ENCODE data around the gene TLCD1. TPM values are rescaled to one million over a fixed set of nuclear protein-coding genes. Genes with fewer than 3 reads are reported as not detected.

The TLCD1 gene
- total and polyA plus RNA-seq, 2 donors (not counting 3 experiments of a cell fraction or from before 2014, with no cell fraction given) = 2.6 to 6.8 TPM

DNA sequence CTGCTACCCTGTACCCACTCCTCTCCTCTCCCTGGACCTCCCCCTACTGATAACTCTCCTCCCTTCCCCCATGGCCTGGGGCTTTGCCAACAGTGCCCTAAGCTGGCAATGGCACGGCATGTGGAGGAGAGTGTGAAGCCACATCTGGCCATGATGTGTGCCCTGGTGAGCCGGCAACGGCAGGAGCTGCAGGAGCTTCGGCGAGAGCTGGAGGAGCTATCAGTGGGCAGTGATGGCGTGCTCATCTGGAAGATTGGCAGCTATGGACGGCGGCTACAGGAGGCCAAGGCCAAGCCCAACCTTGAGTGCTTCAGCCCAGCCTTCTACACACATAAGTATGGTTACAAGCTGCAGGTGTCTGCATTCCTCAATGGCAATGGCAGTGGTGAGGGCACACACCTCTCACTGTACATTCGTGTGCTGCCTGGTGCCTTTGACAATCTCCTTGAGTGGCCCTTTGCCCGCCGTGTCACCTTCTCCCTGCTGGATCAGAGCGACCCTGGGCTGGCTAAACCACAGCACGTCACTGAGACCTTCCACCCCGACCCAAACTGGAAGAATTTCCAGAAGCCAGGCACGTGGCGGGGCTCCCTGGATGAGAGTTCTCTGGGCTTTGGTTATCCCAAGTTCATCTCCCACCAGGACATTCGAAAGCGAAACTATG is 23.0 kb upstream of the TLCD1 start:
- intact Hi-C loops (cut with micrococcal nuclease) = no loop called here
- peaks cover 4 to 20% of the 10 kb centered on the region in 2 experiments for H3K36me3 ChIP-seq (ENCODE audit: control insufficient read depth in 2 of 2, extremely low read depth in 1 of 2, insufficient read depth in 2 of 2, low read length in 2 of 2)
- ChIA-PET POLR2A (interaction anchor here (6.3 kb wide), 1 partner anchor 22 kb away, joined by 45 read pairs; the partner anchor contains the start of genes NEK8 and TLCD1), CTCF (interaction anchor here (1.0 to 16.6 kb wide), 7 partner anchors 12 to 167 kb away, joined by 3 to 602 read pairs (median 10); partner anchors contain the start of genes NEK8, RPL23A and TLCD1)
- TF ChIP-seq FOS (IDR thresholded peaks at IDR 0.05; ENCODE audit: borderline replicate concordance, insufficient read depth, low read length) = no peak
- no peak for TF ChIP-seq POLR2AphosphoS5 (IDR thresholded peaks at IDR 0.05; ENCODE audit: insufficient read depth, low read depth, low read length)
- no peaks in the 10 kb centered on the region for H4K20me1 ChIP-seq (replicated peaks; ENCODE audit: control insufficient read depth, extremely low read depth, insufficient read depth, low read length)
- H2AFZ ChIP-seq (ENCODE audit: low read depth, low read length) = no peak overlapping the region
- no peaks in the 10 kb centered on the region for H3K9me1 ChIP-seq (replicated peaks; ENCODE audit: control insufficient read depth, extremely low read depth, insufficient read depth, low read length)
- H3K9me3 ChIP-seq (replicated peaks; ENCODE audit: control insufficient read depth, insufficient read depth, low read length) = no peaks in the 10 kb centered on the region
- FAIRE-seq (peak; percentile 15), DNase-seq (ENCODE audit: low read depth, low spot score) (no peak)
- H3K4me2 ChIP-seq (ENCODE audit: insufficient read depth, low read length) = no peak overlapping the region
- H3K79me2 ChIP-seq (ENCODE audit: control insufficient read depth, insufficient read depth, low read length) = peaks cover 30% of the 10 kb centered on the region
- H3K27ac ChIP-seq (ENCODE audit: insufficient read depth, low read depth, low read length) = no peak overlapping the region
- no peak overlapping the region for H3K9ac ChIP-seq (replicated peaks; ENCODE audit: extremely low read depth, insufficient read depth, low read length)
- no TSS peak for BruUV-seq (replicated peaks)
- H3K4me1 ChIP-seq (ENCODE audit: control insufficient read depth, extremely low read depth, insufficient read depth, low read length) = peaks cover 23% of the 10 kb centered on the region
- dilution Hi-C loops (cut with MboI; ENCODE audit: extremely low pct_ligation_motif_present, low sequenced_read_pairs) = no loop called here
- no peak overlapping the region for H3K4me3 ChIP-seq (replicated peaks in 1 of 3; ENCODE audit: insufficient read depth in 1 of 3, low read depth in 1 of 3, low read length in 3 of 3)
- H3K27me3 ChIP-seq (ENCODE audit: control insufficient read depth in 2 of 2, insufficient read depth in 2 of 2, low read length in 2 of 2) = no peaks in the 10 kb centered on the region

DNA sequence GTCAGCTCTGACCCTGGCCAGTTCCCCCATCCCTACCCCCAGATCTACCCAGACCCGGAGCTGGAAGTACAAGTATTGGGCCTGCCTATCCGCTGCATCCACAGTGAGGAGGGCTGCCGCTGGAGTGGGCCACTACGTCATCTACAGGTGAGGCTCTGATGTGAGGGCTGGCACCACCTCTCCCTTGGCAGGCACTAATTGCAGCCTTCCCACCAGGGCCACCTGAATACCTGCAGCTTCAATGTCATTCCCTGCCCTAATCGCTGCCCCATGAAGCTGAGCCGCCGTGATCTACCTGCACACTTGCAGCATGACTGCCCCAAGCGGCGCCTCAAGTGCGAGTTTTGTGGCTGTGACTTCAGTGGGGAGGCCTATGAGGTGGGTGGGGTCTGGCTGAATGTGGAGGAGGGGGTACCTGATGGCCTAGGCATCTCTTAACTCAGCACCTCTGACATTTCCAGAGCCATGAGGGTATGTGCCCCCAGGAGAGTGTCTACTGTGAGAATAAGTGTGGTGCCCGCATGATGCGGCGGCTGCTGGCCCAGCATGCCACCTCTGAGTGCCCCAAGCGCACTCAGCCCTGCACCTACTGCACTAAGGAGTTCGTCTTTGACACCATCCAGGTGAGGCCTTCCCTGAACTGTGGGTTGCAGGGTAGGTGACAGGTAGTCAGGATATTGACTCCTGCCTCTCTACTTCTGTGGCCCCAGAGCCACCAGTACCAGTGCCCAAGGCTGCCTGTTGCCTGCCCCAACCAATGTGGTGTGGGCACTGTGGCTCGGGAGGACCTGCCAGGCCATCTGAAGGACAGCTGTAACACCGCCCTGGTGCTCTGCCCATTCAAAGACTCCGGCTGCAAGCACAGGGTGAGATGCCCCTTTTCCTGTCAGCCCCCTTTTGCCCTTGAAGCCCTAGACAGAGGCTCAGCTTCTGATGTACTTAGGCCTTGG is 22.0 kb upstream of the TLCD1 start:
- H3K4me1 ChIP-seq (ENCODE audit: control insufficient read depth, extremely low read depth, insufficient read depth, low read length) = peaks cover 26% of the 10 kb centered on the region
- DNase-seq (ENCODE audit: low read depth, low spot score) = no peak
- TF ChIP-seq GATA2 (IDR thresholded peaks at IDR 0.05; ENCODE audit: insufficient read depth, insufficient read length, low read depth, low read length) = no peak
- no peak for TF ChIP-seq FOS (IDR thresholded peaks at IDR 0.05; ENCODE audit: borderline replicate concordance, insufficient read depth, low read length)
- no peak for TF ChIP-seq MYC (IDR thresholded peaks at IDR 0.05; ENCODE audit: low read depth, low read length)
- TF ChIP-seq POLR2AphosphoS5 (IDR thresholded peaks at IDR 0.05; ENCODE audit: insufficient read depth, low read depth, low read length) = no peak
- TF ChIP-seq, protein P1, sequence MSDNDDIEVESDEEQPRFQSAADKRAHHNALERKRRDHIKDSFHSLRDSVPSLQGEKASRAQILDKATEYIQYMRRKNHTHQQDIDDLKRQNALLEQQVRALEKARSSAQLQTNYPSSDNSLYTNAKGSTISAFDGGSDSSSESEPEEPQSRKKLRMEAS (IDR thresholded peaks at IDR 0.05; ENCODE audit: insufficient read depth, insufficient read length) = no peak
- no peak for TF ChIP-seq EZH2 (IDR thresholded peaks at IDR 0.05; ENCODE audit: borderline replicate concordance, low read depth, low read length, severe bottlenecking)
- TF ChIP-seq, protein P2, sequence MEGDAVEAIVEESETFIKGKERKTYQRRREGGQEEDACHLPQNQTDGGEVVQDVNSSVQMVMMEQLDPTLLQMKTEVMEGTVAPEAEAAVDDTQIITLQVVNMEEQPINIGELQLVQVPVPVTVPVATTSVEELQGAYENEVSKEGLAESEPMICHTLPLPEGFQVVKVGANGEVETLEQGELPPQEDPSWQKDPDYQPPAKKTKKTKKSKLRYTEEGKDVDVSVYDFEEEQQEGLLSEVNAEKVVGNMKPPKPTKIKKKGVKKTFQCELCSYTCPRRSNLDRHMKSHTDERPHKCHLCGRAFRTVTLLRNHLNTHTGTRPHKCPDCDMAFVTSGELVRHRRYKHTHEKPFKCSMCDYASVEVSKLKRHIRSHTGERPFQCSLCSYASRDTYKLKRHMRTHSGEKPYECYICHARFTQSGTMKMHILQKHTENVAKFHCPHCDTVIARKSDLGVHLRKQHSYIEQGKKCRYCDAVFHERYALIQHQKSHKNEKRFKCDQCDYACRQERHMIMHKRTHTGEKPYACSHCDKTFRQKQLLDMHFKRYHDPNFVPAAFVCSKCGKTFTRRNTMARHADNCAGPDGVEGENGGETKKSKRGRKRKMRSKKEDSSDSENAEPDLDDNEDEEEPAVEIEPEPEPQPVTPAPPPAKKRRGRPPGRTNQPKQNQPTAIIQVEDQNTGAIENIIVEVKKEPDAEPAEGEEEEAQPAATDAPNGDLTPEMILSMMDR (IDR thresholded peaks at IDR 0.05; ENCODE audit: extremely low read depth in 1 of 2, insufficient read depth in 1 of 2, low read depth in 1 of 2, low read length in 2 of 2) = no peak
- TF ChIP-seq JUN (IDR thresholded peaks at IDR 0.05; ENCODE audit: borderline replicate concordance, insufficient read depth, insufficient read length, low read depth) = no peak
- no peak for TF ChIP-seq POLR2A (IDR thresholded peaks at IDR 0.05; ENCODE audit: low read depth, low read length)
- dilution Hi-C loops (cut with MboI; ENCODE audit: extremely low pct_ligation_motif_present, low sequenced_read_pairs) (no loop called here), intact Hi-C loops (cut with micrococcal nuclease) (no loop called here)
- H3K79me2 ChIP-seq (ENCODE audit: control insufficient read depth, insufficient read depth, low read length) = peaks cover 31% of the 10 kb centered on the region
- no peaks in the 10 kb centered on the region for H4K20me1 ChIP-seq (replicated peaks; ENCODE audit: control insufficient read depth, extremely low read depth, insufficient read depth, low read length)
- no peaks in the 10 kb centered on the region for H3K9me1 ChIP-seq (replicated peaks; ENCODE audit: control insufficient read depth, extremely low read depth, insufficient read depth, low read length)
- ChIA-PET CTCF (interaction anchor here (1.0 to 16.6 kb wide), 7 partner anchors 13 to 168 kb away, joined by 3 to 602 read pairs (median 10); partner anchors contain the start of genes NEK8, RPL23A and TLCD1), POLR2A (interaction anchor here (0.7 to 6.3 kb wide), 3 partner anchors 21 to 204 kb away, joined by 3 to 45 read pairs (median 3); partner anchors contain the start of genes NEK8, PHF12, RPL23A and TLCD1)
- no TSS peak for BruUV-seq (replicated peaks)
- no peak overlapping the region for H2AFZ ChIP-seq (ENCODE audit: low read depth, low read length)
- no peaks in the 10 kb centered on the region for H3K27me3 ChIP-seq (ENCODE audit: control insufficient read depth in 2 of 2, insufficient read depth in 2 of 2, low read length in 2 of 2)
- peaks cover 4 to 20% of the 10 kb centered on the region in 2 experiments for H3K36me3 ChIP-seq (ENCODE audit: control insufficient read depth in 2 of 2, extremely low read depth in 1 of 2, insufficient read depth in 2 of 2, low read length in 2 of 2)
- no peak overlapping the region for H3K4me3 ChIP-seq (replicated peaks in 1 of 3; ENCODE audit: insufficient read depth in 1 of 3, low read depth in 1 of 3, low read length in 3 of 3)
- no peak overlapping the region for H3K27ac ChIP-seq (ENCODE audit: insufficient read depth, low read depth, low read length)
- no peak overlapping the region for H3K9ac ChIP-seq (replicated peaks; ENCODE audit: extremely low read depth, insufficient read depth, low read length)
- H3K4me2 ChIP-seq (ENCODE audit: insufficient read depth, low read length) = no peak overlapping the region
- H3K9me3 ChIP-seq (replicated peaks; ENCODE audit: control insufficient read depth, insufficient read depth, low read length) = no peaks in the 10 kb centered on the region
- FAIRE-seq = no peak
